SK-MEL-5 (cell line): ENCODE results near the gene FAM83B. TPM values are rescaled to one million over a fixed set of nuclear protein-coding genes. Genes with fewer than 3 reads are reported as not detected.
"Not testable (repeated sequence)": the region's sequence is repeated elsewhere in the genome, so short reads cannot be mapped to it uniquely, and the experiment has no call there.

Experiments used
- DNase-seq: peaks from one replicate; pipeline ENCODE4 v3.0.0-alpha.2; 2016; ENCODE audit warnings: low read depth, low spot score
- in situ Hi-C: cut with HindIII; loops from 2 replicates; pipeline ENCODE4 v1.10.0; 2016; ENCODE audit warnings: low sequenced_read_pairs, high pct_unique_total_duplicates, low pct_unique_long_range_greater_than_20kb
- total RNA-seq: library from RNA; depleted of rRNA; stranded (reverse); fragments of >200 nt; shearing (Covaris generic); gene quantifications from 2 replicates; pipeline ENCODE4 v1.2.3, GENCODE V29; 2014

The FAM83B gene
- total RNA-seq, 1 experiment from 2014 or later: not detected

GRCh38 chr6:54881891-54882290, 35.3 kb downstream of the FAM83B start:
- in situ Hi-C loops, DNase-seq: not testable (repeated sequence)

DNA sequence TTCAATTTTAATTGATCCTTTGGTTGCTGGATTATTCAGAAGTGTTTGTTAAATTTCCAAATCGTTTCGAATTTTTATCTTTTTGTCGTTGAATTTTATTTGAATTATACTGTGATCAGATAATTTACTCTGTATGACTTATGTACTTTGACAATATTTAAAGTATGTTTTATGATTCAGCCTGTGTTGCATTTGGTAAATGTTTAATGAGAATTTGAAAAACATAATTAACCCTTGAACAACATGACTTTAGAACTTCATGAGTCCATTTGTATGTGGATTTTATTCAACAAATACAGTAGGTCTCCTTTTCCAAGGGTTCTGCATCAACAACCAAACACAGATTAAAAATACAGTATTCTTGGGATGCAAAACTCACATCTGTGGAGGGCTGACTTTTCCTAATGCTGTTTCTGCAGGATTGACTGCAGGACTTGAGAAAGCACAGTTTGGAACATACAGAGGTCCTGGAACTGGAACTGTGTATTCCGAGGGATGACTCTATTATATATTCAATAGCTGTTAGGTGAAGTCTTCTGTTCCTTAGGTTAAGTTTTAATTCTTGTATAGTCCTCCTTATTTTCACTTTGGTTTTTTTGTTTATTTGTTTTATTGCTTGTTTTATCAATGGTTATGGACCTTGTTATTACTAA, 40.5 kb downstream of the FAM83B start:
- no peak for DNase-seq
- in situ Hi-C loops: no loop called here

GRCh38 chr6:54891536-54891935, 45.0 kb downstream of the FAM83B start:
- in situ Hi-C loops: no loop called here
- no peak for DNase-seq

DNA sequence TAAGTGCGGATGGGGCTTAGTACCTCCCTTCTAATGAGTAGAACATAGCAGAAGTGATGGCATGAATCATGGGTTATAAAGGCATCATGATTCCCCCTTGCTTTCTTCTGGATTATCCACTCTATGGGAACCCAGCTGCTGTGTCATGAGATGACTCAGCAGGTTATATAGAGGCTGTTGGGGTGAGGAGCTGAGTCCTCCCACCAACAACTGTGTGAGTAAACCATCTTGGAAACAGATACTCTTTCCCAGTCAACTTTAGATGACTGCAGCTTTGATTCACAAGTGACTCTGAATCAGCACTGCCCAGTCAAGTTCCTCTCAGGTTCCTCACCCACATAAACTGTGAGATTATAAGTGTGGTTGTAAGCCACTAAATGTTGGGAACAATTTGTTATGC, 46.3 kb downstream of the FAM83B start:
- in situ Hi-C loops: no loop called here
- no peak for DNase-seq

GRCh38 chr6:54893818-54894217, 47.2 kb downstream of the FAM83B start:
- in situ Hi-C loops: no loop called here
- no peak for DNase-seq

DNA sequence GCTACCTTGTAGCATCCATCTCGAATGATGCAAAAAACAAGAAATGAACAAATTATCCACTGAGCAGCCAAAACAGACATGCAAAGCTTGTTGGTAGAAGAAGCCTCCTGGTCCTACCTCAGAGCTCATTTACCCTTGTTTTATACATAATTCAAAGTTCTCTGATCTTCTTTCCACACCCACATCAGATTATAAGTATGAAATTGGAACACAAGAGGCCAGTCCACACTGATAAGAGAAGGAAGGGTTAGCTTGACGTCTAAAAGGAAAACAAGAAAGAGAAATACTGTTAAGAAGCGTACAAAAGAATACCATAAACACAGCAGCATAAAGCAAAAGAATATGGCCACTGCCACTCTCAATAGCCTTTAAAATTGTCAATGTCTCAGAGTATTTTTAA, 49.7 kb downstream of the FAM83B start:
- in situ Hi-C loops: no loop called here
- DNase-seq: no peak

GRCh38 chr6:54897462-54898189, 51.1 kb downstream of the FAM83B start:
- no peak for DNase-seq
- in situ Hi-C loops: no loop called here

DNA sequence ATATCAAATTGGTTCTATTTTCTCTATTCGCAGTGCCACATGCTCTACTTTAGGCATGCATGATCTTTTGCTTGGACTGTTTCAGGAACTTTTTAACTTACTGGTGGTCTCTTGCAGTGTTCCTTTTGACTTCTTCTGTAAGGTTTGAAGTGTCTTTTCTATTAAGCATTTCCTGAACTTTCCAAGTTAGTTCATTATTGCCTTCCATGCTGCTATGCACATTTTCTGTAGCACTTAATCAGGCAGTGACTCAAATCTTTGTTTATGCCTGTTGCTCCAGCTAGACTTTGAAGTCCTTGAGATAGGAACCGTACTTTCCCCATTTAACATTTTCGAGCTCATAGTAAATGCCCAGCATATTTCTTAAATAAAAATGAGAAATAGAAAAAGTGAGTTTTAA, 52.2 kb downstream of the FAM83B start:
- DNase-seq: no peak
- in situ Hi-C loops: no loop called here

GRCh38 chr6:54899442-54899841, 52.9 kb downstream of the FAM83B start:
- in situ Hi-C loops: no loop called here
- DNase-seq: no peak

DNA sequence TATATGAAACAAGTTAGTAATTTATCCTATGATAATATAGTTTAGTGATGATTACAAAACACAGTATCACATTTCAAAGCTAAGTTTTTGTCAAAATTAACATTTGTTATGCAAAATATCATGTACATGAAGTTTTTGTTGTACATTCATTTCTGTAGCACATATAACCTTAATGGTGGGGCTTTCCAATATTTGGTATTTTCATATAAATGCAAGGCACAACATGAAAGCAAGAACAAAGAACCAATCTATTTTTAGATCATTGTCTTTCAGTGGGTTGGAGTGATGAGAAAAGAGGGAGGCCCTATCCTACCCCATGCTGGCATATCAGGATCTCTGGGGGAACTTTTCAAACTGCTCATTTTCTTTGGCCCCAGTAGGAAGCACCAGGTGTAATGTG, 53.4 kb downstream of the FAM83B start:
- in situ Hi-C loops: no loop called here
- no peak for DNase-seq

DNA sequence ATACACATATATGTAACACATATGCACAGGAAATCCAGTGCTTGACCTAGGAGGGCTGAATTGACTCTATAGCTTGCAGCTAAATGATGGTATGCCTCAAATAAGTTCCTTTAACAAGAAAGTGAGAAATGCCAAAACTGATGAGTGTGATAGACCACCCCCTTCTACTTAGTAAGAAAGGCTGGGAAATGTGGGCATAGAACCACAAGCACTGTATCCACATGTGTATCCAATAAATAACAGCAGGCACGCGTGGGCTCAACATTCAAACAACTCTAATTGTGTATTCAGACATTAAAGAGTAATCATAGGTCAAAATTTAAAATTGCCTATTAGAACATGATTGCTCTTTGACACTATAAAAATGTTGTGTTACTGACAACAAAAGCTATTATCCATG, 54.1 kb downstream of the FAM83B start:
- DNase-seq: no peak
- in situ Hi-C loops: no loop called here

- DNase-seq: no peak
- in situ Hi-C loops: no loop called here
Observed at GRCh38 chr6:54903884-54904283, 57.3 kb downstream of the FAM83B start.

DNA sequence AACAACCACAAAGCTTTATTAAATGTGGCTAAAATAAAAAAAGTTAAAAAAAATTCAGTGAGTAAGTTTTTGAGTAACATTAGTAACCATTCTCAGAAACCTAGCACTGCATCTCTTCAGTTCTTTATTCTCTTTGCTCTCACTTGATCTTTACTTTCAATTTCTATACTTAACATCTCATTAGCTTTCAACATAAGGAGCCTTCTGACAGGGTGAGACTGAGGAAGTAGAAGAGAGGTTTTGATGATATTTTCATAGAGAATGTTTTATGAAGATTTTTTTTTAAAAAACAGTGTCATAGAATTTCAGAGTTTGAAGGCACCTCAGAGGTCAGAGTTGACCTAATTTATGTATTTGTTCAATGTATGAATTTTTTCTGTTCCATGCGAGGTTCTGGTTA, 60.8 kb downstream of the FAM83B start:
- in situ Hi-C loops: no loop called here
- DNase-seq: no peak

DNA sequence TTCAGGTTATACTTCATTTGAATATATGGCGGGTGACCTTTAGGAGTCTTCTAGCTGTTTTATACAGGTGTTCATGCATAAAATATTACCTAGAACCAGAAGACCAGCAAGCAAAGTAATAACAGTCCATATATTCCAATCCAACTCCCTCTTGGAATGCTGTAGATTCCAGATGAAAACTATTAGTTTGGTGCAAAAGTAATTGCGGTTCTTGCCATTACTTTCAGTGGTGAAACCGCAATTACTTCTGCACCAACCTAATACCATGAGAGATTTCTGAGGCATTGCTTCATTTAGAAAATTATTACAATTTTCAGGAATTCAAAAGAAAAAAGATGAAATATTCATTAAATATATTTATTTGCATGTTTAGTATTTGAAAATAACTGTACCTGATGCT, 62.6 kb downstream of the FAM83B start:
- in situ Hi-C loops: no loop called here
- no peak for DNase-seq

DNA sequence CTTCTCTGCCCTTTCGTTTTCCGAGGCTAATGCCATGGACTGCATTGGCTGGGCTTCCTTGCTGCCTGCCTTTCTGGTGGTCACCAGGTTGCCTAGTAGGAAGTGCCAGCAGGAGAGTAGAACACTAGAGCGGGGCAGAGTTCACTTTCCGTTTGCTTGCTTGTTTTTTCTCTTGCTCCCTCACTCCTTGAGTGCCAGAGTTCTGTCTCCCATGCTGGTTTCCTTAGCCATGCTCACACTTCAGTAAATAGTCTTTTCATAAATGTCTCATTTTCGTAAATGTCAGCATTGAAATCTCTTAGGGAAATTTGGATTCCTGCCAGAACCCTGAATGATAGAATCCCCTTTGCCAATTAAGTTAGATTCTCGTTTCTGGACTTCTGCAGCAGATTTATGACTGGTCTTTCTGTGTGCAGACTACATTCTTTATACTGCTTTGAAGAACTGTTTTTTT, 63.9 kb downstream of the FAM83B start:
- DNase-seq: peak; percentile 16
- in situ Hi-C loops: no loop called here

- in situ Hi-C loops: no loop called here
- DNase-seq: no peak
Observed at GRCh38 chr6:54910921-54911320, 64.3 kb downstream of the FAM83B start.

- in situ Hi-C loops: no loop called here
- no peak for DNase-seq
Observed at GRCh38 chr6:54913211-54913610, 66.6 kb downstream of the FAM83B start.

DNA sequence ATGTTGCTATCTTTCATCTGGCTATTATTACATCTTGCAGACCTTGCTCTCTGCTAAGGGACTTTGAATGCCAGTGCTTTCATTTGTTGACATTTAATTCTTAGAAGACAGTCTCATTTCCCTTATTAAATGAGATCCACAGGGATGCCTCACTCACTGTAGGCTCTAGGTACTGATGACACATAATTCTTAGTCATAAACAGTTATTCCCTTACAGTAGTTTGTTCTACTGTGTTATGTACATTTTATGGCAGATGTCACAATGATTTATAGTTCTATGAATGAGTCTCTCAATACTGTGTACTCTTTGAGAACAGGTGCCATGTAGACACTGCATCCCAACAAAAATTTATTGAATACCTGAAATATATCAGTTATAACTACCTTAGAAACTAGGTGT, 70.3 kb downstream of the FAM83B start:
- in situ Hi-C loops: no loop called here
- no peak for DNase-seq

- DNase-seq: no peak
- in situ Hi-C loops: no loop called here
Observed at GRCh38 chr6:54920628-54921027, 74.1 kb downstream of the FAM83B start.
